ENCODE results near the gene WSB1.

WSB1 gene

DNA sequence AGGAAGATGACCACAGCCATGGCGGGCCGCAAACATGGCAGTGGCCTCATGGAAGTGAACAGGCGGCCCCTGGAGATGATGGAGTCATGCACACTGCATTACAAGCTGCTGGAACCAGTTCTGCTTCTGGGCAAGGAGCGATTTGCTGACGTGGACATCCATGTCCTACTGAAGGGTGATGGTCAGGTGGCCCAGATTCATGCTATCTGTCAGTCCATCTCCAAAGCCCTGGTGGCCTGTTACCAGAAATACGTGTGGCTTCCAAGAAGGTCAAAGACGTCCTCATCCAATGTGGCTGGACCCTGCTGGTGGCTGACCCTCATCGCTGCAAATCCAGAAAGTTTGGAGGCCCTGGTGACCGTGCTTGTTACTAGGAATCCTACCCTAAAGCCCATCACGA is 13.4 kb upstream of the WSB1 start:
- TF ChIP-seq PAX5 (IDR thresholded peaks at IDR 0.05; ENCODE audit: insufficient read depth, low read length, severe bottlenecking): no peak
- no peak for TF ChIP-seq POLR2A (IDR thresholded peaks at IDR 0.05; ENCODE audit: low read depth, low read length)
- TF ChIP-seq POLR2AphosphoS5 (IDR thresholded peaks at IDR 0.05; ENCODE audit: low read depth, low read length): no peak
- no peak for TF ChIP-seq TAF1 (IDR thresholded peaks at IDR 0.05; ENCODE audit: low read depth, low read length)
- no peak for TF ChIP-seq POU2F2 (IDR thresholded peaks at IDR 0.05; ENCODE audit: low read depth, low read length)
- no peak for TF ChIP-seq SPI1 (IDR thresholded peaks at IDR 0.05; ENCODE audit: low read depth, low read length)
- DNase-seq (ENCODE audit: insufficient read length, low spot score): no peak
- no peak for FAIRE-seq

DNA sequence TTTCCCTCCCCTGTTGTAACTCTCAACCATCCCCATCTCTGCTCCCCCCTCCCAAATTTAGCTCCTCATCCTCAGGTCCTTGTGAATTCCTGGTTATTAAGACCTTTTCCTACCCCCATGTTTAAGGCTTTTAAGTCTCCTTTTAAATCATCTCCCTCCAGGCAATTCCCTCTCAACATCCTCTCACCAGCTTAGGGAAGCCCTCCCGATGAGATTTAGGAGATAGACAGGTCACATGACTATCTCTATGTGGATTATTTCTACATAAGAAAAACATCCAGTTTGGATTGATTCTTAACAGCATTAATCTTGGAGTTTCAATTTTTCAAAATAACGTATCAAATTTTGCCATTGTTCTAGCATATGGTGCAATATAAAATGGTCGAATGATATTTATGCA is 12.5 kb upstream of the WSB1 start:
- no peak for DNase-seq (ENCODE audit: insufficient read length, low spot score)
- no peak for TF ChIP-seq SPI1 (IDR thresholded peaks at IDR 0.05; ENCODE audit: low read depth, low read length)
- no peak for TF ChIP-seq TAF1 (IDR thresholded peaks at IDR 0.05; ENCODE audit: low read depth, low read length)
- TF ChIP-seq PAX5 (IDR thresholded peaks at IDR 0.05; ENCODE audit: insufficient read depth, low read length, severe bottlenecking): no peak
- FAIRE-seq: no peak

DNA sequence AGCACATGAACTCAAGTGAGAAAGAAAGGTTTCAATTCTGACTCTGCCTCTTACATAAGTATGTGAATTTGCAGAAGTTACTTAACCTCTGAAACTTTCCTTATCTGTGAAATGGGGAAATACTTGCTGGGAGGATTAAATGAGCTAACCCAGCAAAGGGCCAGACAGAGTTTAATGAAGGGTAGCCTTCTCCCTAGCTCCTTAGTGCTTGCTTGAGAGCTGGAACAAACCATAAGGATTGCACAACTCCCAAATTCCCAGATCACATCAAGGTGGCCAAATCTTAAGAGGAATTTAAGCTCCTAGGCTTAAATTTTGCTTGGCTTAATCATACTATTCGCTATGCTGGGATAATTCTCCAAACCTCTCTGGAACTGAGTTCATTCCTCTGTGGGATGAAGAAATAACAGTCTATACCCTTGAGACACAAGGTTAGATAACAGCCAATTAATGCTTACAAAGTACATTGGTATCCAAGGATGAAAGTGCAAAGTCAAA is 11.8 kb upstream of the WSB1 start:
- peak; percentile 90 for FAIRE-seq
- DNase-seq (ENCODE audit: insufficient read length, low spot score): peak; percentile 16

DNA sequence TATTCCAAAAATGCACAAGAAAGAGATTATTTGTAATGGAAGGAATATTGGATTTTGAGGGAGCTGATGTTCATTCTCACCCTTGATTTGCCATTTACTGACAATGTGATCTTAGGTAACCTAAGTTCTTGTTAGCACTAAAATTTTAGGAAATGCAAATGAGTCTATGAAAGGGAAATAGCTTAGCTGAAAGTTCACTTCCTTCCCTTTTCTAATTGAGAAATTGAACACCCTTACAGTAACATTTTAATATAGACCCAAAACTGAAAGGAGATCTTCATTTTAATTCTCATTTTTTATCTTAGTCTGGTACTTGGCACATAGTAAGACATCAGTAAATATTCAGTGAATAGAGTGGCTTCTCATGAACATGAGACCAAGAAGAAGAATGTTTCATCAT is 10.9 kb upstream of the WSB1 start:
- no peak for DNase-seq (ENCODE audit: insufficient read length, low spot score)
- TF ChIP-seq POLR2A (IDR thresholded peaks at IDR 0.05; ENCODE audit: low read depth, low read length) (no peak), TAF1 (IDR thresholded peaks at IDR 0.05; ENCODE audit: low read depth, low read length) (no peak), POU2F2 (IDR thresholded peaks at IDR 0.05; ENCODE audit: low read depth, low read length) (no peak), SPI1 (IDR thresholded peaks at IDR 0.05; ENCODE audit: low read depth, low read length) (no peak), POLR2AphosphoS5 (IDR thresholded peaks at IDR 0.05; ENCODE audit: low read depth, low read length) (no peak), PAX5 (IDR thresholded peaks at IDR 0.05; ENCODE audit: insufficient read depth, low read length, severe bottlenecking) (no peak)
- FAIRE-seq: no peak

More for the DNA sequence above, 11.8 kb upstream of the WSB1 start:
- TF ChIP-seq TAF1 (IDR thresholded peaks at IDR 0.05; ENCODE audit: low read depth, low read length) (no peak), POU2F2 (IDR thresholded peaks at IDR 0.05; ENCODE audit: low read depth, low read length) (no peak), SPI1 (IDR thresholded peaks at IDR 0.05; ENCODE audit: low read depth, low read length) (no peak; the same call in 1 of the 2 replicates), PAX5 (IDR thresholded peaks at IDR 0.05; ENCODE audit: insufficient read depth, low read length, severe bottlenecking) (no peak), POLR2AphosphoS5 (IDR thresholded peaks at IDR 0.05; ENCODE audit: low read depth, low read length) (no peak), POLR2A (IDR thresholded peaks at IDR 0.05; ENCODE audit: low read depth, low read length) (no peak)

DNA sequence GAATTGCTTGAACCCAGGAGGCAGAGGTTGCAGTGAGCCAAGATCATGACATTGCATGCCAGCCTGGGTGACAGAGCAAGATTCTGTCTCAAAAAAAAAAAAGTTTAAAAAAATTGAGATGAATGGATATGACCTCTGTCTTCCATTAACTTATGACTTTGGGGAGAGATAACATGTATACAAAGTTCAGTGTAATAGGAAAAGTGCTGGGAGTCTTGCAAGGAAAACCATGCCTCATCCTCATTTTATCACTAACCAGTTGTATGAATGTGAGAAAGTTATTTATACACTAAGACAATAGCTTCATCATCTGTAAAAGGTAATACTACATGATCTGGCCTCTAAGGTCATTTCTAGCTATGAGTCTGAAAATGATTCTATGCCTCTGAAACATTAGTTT is 10.2 kb upstream of the WSB1 start:
- DNase-seq (ENCODE audit: insufficient read length, low spot score) (no peak), FAIRE-seq (no peak)
- TF ChIP-seq POLR2A (IDR thresholded peaks at IDR 0.05; ENCODE audit: low read depth, low read length) (no peak), TAF1 (IDR thresholded peaks at IDR 0.05; ENCODE audit: low read depth, low read length) (no peak), PAX5 (IDR thresholded peaks at IDR 0.05; ENCODE audit: insufficient read depth, low read length, severe bottlenecking) (no peak)

DNA sequence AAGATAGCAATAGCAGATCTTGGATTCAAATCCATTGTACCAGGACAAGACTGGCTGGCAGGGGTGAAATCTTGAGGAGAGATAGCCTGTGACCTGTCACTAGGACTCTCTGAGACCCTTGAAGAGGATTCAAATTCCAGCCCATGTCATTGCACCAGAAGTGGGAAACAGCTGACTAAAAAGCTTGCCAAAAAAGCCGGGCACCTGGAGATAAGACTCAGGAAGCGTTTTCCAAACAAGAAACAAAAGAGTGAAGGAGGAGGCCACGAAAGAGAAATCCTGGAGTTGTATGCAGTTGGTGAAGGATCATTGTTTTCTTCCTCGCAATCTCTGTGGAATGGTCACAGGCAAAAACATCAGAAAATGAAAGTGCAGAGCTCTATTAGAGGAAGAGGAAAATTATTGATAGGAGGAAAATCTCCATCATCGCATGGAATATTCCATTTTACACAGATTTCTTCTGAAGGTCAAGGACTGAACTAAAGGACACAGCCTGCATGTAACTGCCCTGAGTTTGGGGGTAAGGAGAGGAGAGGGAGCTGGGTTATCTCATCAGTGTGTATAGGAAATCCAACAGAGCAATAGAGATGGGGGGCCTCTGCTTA is 9.0 kb upstream of the WSB1 start:
- FAIRE-seq (no peak), DNase-seq (ENCODE audit: insufficient read length, low spot score) (no peak)
- TF ChIP-seq PAX5 (IDR thresholded peaks at IDR 0.05; ENCODE audit: insufficient read depth, low read length, severe bottlenecking): no peak
- no peak for TF ChIP-seq TAF1 (IDR thresholded peaks at IDR 0.05; ENCODE audit: low read depth, low read length)
- TF ChIP-seq POLR2A (IDR thresholded peaks at IDR 0.05; ENCODE audit: low read depth, low read length): no peak
- TF ChIP-seq SPI1 (IDR thresholded peaks at IDR 0.05; ENCODE audit: low read depth, low read length): no peak
- TF ChIP-seq POLR2AphosphoS5 (IDR thresholded peaks at IDR 0.05; ENCODE audit: low read depth, low read length): no peak
- TF ChIP-seq POU2F2 (IDR thresholded peaks at IDR 0.05; ENCODE audit: low read depth, low read length): no peak

DNA sequence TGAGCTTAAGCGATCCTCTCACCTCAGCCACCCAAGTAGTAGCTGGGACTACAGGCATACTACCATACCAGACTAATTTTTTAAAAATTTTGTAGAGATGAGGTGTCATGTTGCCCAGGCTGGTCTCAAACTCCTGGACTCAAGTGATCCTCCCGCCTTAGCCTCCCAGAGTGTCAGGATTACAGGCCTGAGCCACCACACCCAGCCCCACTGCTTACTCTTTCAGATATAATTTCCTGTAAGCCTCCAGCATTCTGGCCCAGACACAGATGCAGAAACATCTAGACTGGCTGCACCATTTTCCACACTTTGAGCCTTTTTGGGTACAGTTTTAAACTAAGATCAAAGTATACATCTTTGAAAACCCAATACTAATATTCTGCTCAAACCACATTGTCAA is 8.4 kb upstream of the WSB1 start:
- TF ChIP-seq POLR2A (IDR thresholded peaks at IDR 0.05; ENCODE audit: low read depth, low read length): no peak
- TF ChIP-seq SPI1 (IDR thresholded peaks at IDR 0.05; ENCODE audit: low read depth, low read length): no peak
- no peak for TF ChIP-seq PAX5 (IDR thresholded peaks at IDR 0.05; ENCODE audit: insufficient read depth, low read length, severe bottlenecking)
- TF ChIP-seq TAF1 (IDR thresholded peaks at IDR 0.05; ENCODE audit: low read depth, low read length): no peak
- TF ChIP-seq POLR2AphosphoS5 (IDR thresholded peaks at IDR 0.05; ENCODE audit: low read depth, low read length): no peak
- TF ChIP-seq POU2F2 (IDR thresholded peaks at IDR 0.05; ENCODE audit: low read depth, low read length): no peak
- FAIRE-seq: no peak

DNA sequence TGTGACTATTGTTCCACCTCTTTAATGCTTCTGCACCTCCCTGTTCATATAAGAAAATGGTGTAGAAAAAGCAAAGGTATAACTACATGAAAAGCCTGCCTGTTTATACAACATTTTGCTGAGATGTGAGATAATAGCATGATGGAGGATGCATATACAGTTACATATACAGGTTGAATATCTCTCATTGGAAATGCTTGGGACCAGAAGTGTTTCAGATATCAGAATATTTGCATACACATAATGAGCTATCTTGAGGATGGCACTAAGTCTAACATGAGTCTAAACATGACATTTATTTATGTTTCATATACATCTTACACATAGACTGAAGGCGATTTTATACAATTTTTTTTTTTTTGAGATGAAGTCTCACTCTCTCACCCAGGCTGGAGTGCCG is 5.7 kb upstream of the WSB1 start:
- FAIRE-seq: no peak
- TF ChIP-seq PAX5 (IDR thresholded peaks at IDR 0.05; ENCODE audit: insufficient read depth, low read length, severe bottlenecking) (no peak), TAF1 (IDR thresholded peaks at IDR 0.05; ENCODE audit: low read depth, low read length) (no peak), POU2F2 (IDR thresholded peaks at IDR 0.05; ENCODE audit: low read depth, low read length) (no peak), SPI1 (IDR thresholded peaks at IDR 0.05; ENCODE audit: low read depth, low read length) (no peak), POLR2A (IDR thresholded peaks at IDR 0.05; ENCODE audit: low read depth, low read length) (no peak), POLR2AphosphoS5 (IDR thresholded peaks at IDR 0.05; ENCODE audit: low read depth, low read length) (no peak)
- DNase-seq (ENCODE audit: insufficient read length, low spot score): no peak

More for the DNA sequence above, 8.4 kb upstream of the WSB1 start:
- DNase-seq (ENCODE audit: insufficient read length, low spot score): no peak

DNA sequence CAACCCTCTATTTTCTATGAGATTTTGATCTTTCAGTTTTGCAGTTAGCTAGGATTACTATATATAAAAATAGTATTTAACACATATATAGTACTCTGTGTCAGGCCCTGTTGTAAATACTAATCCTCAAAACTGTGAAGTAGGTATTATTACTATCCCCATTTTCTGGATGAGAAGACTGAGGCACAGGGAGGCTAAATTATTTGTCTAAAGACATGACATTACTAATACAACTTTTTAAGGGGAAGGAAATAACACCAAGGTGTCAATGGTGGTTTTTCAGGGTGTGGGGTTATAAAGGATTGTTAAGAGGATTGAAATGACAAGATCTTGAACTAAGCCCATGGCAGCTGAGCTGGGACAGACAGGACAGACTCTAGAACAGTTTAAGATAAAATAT is 4.1 kb upstream of the WSB1 start:
- DNase-seq (ENCODE audit: insufficient read length, low spot score) (no peak), FAIRE-seq (no peak)
- TF ChIP-seq PAX5 (IDR thresholded peaks at IDR 0.05; ENCODE audit: insufficient read depth, low read length, severe bottlenecking) (no peak), POLR2A (IDR thresholded peaks at IDR 0.05; ENCODE audit: low read depth, low read length) (no peak), SPI1 (IDR thresholded peaks at IDR 0.05; ENCODE audit: low read depth, low read length) (no peak), POLR2AphosphoS5 (IDR thresholded peaks at IDR 0.05; ENCODE audit: low read depth, low read length) (no peak), POU2F2 (IDR thresholded peaks at IDR 0.05; ENCODE audit: low read depth, low read length) (no peak), TAF1 (IDR thresholded peaks at IDR 0.05; ENCODE audit: low read depth, low read length) (no peak)
